GM18907 (cell line): ENCODE measurements around the gene CD151.

ENCODE experiments used
- ATAC-seq: cut with Tn5 transposase; IDR thresholded peaks from one replicate; pipeline ENCODE4 v1.9.1; 2021; ENCODE audit warnings: mild to moderate bottlenecking, moderate library complexity; ENCODE audit not compliant: unreplicated experiment

Gene CD151

DNA sequence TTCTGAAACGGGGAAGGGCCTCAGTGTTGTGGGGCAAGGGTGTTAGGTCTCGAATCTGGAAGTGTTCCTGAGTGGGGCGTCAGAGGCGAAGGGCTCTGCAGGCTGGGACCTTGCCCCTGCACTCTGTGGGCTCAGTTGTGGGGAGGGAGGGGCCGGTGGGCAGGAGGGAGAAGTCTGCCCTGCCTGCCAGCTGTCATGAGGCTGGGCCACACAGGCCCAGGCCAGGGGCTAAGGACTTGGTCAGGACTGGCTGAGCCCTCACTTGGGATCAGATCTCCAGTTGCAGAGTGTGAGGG is 4.9 kb upstream of the CD151 start, which contains the start of gene CRACR2B:
TSS of gene CRACR2B (plus strand) at position 23 of the 296 bp plus-strand sequence. CDS start 689 bp downstream, outside the sequence.
- peak; percentile 7 for ATAC-seq

- no peak for ATAC-seq
Measured at GRCh38 chr11:828506-829175, 4.1 kb upstream of the CD151 start.

GRCh38 chr11:829176-829846 is 3.4 kb upstream of the CD151 start:
- ATAC-seq = no peak

GRCh38 chr11:829847-830294 is 2.9 kb upstream of the CD151 start:
- ATAC-seq = no peak

GRCh38 chr11:830295-831117 is 2.2 kb upstream of the CD151 start:
- ATAC-seq = no peak

DNA sequence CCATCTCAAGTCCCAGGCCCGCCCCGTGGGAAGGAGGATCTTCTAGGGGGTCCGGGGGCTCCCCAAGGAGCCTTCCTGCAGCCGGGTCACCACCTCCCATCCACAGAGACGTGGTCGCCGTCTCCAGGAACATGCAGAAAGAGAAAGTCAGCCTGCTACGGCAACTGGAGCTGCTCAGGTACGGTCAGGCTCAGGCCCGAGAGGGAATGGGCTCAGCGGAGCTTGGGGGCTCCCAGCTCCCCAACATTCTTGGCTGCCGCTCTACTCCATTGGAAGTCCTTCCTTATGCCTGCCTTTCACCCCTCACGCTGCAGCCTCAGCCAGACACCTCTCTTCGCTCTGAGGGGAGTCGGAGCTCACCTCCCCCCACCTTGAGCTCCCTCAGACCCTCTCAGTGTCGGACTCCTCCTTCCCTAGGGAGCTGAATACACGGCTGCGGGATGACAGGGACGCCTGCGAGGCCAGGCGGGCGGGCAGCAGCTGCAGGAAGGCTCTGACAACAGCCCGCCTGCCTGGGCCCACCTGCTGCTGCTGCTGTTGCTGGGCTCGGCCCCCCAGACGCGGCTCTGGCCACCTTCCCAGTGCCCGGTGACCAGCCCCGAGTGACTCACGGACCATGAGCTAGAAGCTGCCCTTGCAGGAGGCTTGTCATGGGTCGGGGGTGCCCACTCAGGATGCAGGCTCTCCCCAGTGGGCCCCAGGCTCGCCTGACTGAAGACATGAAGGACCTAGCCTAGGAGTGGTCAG is 1.5 kb upstream of the CD151 start:
- ATAC-seq = no peak

GRCh38 chr11:831961-832528 is 707 bp upstream of the CD151 start:
- ATAC-seq = no peak

GRCh38 chr11:833114-833791 is 501 bp downstream of the CD151 start:
- peak; percentile 10 for ATAC-seq

- no peak for ATAC-seq
Measured at GRCh38 chr11:833849-834311, 1.1 kb downstream of the CD151 start.

DNA sequence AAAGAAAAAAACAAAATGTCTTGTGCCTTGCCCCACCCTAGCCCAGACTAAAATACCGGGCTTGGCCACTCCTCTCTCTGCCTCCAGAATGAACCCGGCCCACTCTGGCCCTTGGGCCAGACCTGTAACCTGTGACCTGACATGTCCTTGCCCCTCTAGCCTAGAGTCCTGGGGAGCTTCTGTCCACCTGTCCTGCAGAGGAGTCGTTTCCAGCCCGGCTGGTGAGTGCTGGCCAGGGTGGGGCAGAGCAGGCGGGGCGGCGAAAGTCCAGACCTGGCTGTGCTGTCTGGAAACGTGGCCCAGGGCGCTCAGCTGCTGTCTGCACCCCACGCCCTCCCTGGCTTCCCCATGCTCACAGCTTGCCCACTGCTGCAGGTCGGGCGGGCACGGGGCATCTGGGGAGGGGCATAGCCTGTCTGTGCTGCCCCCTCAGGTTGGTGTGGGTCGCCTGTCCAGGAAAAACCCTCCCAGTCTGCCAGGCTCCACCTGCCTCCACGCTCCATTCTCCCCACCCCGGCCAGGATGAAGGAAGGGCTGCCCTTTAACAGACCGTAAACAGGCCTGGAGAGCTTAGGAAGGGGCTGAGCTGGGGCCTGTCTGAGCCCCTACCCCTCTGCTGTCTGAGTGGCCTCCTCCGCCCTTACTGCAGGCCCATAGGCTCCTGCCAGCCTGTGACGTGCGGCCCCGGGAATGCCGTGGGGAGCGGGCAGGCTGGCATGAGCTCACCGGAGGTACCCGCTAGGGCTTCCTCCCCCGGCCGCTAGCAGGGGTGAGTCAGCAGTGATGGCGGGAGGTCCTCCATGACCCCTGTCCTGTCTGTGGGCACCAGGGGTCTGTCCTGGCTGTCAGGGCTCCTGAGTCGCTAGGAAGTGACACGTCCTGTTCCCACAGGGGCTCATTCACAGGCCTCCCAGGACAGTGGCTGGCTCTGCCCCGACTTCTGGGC is 1.9 kb downstream of the CD151 start:
- ATAC-seq = no peak

- ATAC-seq = no peak
Measured at GRCh38 chr11:836274-836673, 3.5 kb downstream of the CD151 start.

- no peak for ATAC-seq
Measured at GRCh38 chr11:836700-837099, 3.9 kb downstream of the CD151 start.

GRCh38 chr11:837189-837989 is 4.6 kb downstream of the CD151 start:
- ATAC-seq = no peak

DNA sequence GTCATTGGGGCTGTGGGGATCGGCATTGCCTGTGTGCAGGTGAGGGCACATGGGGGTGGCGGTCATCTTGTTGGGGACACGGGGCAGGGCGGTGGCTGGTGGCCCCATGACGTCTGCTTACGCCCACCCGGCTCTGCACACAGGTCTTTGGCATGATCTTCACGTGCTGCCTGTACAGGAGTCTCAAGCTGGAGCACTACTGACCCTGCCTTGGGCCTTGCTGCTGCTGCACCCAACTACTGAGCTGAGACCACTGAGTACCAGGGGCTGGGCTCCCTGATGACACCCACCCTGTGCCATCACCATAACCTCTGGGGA is 5.2 kb downstream of the CD151 start:
- ATAC-seq = no peak

- ATAC-seq = no peak
Measured at GRCh38 chr11:838441-839279, 5.9 kb downstream of the CD151 start.

GRCh38 chr11:839280-839623 is 6.5 kb downstream of the CD151 start:
- ATAC-seq = no peak

DNA sequence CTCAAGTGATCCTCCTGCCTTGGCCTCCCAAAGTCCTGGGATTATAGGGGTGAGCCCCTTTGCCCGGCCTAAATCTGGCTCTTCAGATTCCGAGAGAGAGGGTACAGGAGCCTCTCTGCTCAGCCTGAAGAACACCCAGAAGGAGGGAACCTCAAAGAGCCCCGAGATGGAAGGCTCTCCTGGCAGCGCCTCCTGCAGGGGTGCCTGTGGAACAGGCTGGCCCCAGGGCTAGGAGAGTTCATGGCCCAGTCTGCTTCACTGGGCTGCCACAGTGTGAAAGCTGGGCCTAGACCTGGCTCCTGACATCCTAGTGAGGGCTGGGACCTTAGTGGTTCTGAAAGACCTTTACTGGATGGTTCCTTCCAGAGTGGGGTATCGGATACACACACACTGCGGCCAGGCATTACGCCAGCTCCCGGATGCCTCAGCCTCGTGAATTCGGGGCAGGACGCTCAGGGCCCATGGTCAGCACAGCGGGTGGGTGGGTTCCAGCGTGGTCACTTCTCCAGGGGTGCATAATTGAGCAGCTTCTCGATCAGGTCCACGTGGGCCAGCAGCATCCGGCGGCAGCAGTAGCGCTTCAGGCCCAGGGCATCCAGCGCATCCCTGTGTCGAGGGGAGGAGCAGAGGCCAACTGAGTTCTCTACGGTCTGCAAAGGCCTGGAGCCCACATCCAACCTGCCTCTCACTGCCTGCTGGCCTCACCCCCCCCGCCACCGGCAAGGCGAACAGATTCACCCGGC is 7.3 kb downstream of the CD151 start:
- ATAC-seq = no peak
